ENCODE results near the gene KCND3. TPM values are rescaled to one million over a fixed set of nuclear protein-coding genes. Genes with fewer than 3 reads are reported as not detected.

Gene KCND3
- total and polyA plus RNA-seq, 2 experiments from 2014 or later: 0.10 to 0.18 TPM

DNA sequence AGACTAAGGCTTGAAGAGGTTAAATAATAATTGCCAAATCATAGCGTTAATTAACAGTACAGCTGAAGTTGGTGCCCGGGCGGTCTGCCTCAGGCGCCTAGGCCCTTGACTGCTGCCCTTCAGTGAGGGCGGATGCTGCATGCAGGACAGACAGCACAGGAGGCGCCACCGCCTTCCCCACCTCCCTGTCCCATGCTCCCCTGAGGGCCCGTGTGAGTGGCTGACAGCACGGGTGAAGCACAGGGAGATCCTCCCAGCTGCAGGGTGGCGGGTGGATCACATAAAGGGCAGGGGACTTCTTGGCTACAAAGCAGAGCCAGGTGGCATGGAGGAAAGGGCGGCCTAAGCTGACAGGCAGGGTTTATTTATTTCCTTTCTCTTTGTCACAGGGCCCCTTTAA is 184.7 kb downstream of the KCND3 start:
- no peak overlapping the region for H3K4me3 ChIP-seq
- 0 out of 2 replicates have a peak, but pooled peaks cover 7% of the 10 kb centered on the region for H3K9me2 ChIP-seq (ENCODE audit: insufficient read depth)
- no peaks in the 10 kb centered on the region for H3K27me3 ChIP-seq (ENCODE audit: insufficient read depth)
- H3K79me2 ChIP-seq (replicated peaks; ENCODE audit: insufficient read depth): no peaks in the 10 kb centered on the region
- TF ChIP-seq STAT1 (IDR thresholded peaks at IDR 0.05; ENCODE audit: unreplicated experiment) (no peak), EZH2phosphoT487 (IDR thresholded peaks at IDR 0.05; ENCODE audit: unreplicated experiment) (no peak)
- TF ChIP-seq, protein P1, sequence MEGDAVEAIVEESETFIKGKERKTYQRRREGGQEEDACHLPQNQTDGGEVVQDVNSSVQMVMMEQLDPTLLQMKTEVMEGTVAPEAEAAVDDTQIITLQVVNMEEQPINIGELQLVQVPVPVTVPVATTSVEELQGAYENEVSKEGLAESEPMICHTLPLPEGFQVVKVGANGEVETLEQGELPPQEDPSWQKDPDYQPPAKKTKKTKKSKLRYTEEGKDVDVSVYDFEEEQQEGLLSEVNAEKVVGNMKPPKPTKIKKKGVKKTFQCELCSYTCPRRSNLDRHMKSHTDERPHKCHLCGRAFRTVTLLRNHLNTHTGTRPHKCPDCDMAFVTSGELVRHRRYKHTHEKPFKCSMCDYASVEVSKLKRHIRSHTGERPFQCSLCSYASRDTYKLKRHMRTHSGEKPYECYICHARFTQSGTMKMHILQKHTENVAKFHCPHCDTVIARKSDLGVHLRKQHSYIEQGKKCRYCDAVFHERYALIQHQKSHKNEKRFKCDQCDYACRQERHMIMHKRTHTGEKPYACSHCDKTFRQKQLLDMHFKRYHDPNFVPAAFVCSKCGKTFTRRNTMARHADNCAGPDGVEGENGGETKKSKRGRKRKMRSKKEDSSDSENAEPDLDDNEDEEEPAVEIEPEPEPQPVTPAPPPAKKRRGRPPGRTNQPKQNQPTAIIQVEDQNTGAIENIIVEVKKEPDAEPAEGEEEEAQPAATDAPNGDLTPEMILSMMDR (conservative IDR thresholded peaks at IDR 0.05; ENCODE audit: low read depth in 2 of 2): peak in 1 of 2 experiments; percentile 19; a peak in 2 of 4 replicates
- TF ChIP-seq, protein P2, sequence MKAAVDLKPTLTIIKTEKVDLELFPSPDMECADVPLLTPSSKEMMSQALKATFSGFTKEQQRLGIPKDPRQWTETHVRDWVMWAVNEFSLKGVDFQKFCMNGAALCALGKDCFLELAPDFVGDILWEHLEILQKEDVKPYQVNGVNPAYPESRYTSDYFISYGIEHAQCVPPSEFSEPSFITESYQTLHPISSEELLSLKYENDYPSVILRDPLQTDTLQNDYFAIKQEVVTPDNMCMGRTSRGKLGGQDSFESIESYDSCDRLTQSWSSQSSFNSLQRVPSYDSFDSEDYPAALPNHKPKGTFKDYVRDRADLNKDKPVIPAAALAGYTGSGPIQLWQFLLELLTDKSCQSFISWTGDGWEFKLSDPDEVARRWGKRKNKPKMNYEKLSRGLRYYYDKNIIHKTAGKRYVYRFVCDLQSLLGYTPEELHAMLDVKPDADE (IDR thresholded peaks at IDR 0.05): no peak
- no peaks in the 10 kb centered on the region for H3K4me1 ChIP-seq (ENCODE audit: insufficient read depth)
- Mint-ChIP-seq H3K4me3 (no peak overlapping the region), H3K4me1 (no peaks in the 10 kb centered on the region), H3K36me3 (ENCODE audit: low read depth) (no peaks in the 10 kb centered on the region), H3K27me3 (ENCODE audit: insufficient read depth, low read depth, poor library complexity) (peaks cover 3% of the 10 kb centered on the region), H3K27ac (no peak overlapping the region), H3K9me3 (no peaks in the 10 kb centered on the region)
- H3K36me3 ChIP-seq (ENCODE audit: insufficient read depth): no peaks in the 10 kb centered on the region
- H2AFZ ChIP-seq: no peak overlapping the region
- no peaks in the 10 kb centered on the region for H3F3A ChIP-seq (replicated peaks; ENCODE audit: low read depth)
- H3K27ac ChIP-seq (ENCODE audit: low read depth): no peak overlapping the region
- ATAC-seq (peak; percentile 70), DNase-seq (ENCODE audit: low spot score) (peak; percentile 16)
- no peaks in the 10 kb centered on the region for H4K20me1 ChIP-seq (replicated peaks; ENCODE audit: insufficient read depth)
- H3K4me2 ChIP-seq: no peak overlapping the region

DNA sequence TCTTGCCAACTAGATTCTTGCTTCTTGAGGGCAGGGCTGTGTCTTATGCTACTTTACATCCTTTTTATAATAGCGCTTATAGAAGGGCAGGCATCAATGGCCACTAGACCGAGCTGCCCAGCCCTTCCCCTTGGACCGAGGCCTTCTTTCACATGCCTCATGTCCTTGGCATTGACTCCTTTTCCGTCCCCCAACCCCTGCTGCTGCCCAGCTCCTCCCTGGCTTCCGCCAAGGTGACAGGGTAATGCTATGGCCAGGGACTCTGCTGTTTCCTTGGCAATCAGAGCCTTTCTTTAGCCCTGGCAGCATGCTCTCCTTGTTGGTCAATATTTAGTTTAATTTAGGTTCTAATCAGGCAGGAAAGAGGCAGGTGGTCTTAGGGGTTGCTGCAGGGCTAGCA is 185.5 kb downstream of the KCND3 start:
- Mint-ChIP-seq H3K27ac (no peak overlapping the region; the same call in 1 of the 2 replicates), H3K4me1 (no peaks in the 10 kb centered on the region; the same call in 2 of the 3 replicates), H3K4me3 (no peak overlapping the region), H3K9me3 (no peaks in the 10 kb centered on the region; the same call in 2 of the 3 replicates), H3K36me3 (ENCODE audit: low read depth) (no peaks in the 10 kb centered on the region), H3K27me3 (ENCODE audit: insufficient read depth, low read depth, poor library complexity) (peaks cover 2% of the 10 kb centered on the region)
- H3K27me3 ChIP-seq (ENCODE audit: insufficient read depth): no peaks in the 10 kb centered on the region
- ATAC-seq (no peak), DNase-seq (ENCODE audit: low spot score) (no peak)
- no peaks in the 10 kb centered on the region for H3K4me1 ChIP-seq (ENCODE audit: insufficient read depth)
- H4K20me1 ChIP-seq (replicated peaks; ENCODE audit: insufficient read depth): no peaks in the 10 kb centered on the region
- no peaks in the 10 kb centered on the region for H3F3A ChIP-seq (replicated peaks; ENCODE audit: low read depth)
- H3K79me2 ChIP-seq (replicated peaks; ENCODE audit: insufficient read depth): no peaks in the 10 kb centered on the region
- H3K27ac ChIP-seq (ENCODE audit: low read depth): no peak overlapping the region
- H3K9me2 ChIP-seq (ENCODE audit: insufficient read depth): 0 out of 2 replicates have a peak, but pooled peaks cover 7% of the 10 kb centered on the region
- no peak overlapping the region for H3K4me2 ChIP-seq
- H3K36me3 ChIP-seq (ENCODE audit: insufficient read depth): no peaks in the 10 kb centered on the region
- no peak overlapping the region for H3K4me3 ChIP-seq
- H2AFZ ChIP-seq: no peak overlapping the region
- TF ChIP-seq NANOG (IDR thresholded peaks at IDR 0.05; ENCODE audit: borderline replicate concordance): no peak
- TF ChIP-seq ZNF114 (CRISPR knock-in tag; IDR thresholded peaks at IDR 0.05): no peak
- no peak for TF ChIP-seq CREB1 (CRISPR knock-in tag; IDR thresholded peaks at IDR 0.05; ENCODE audit: low read depth)
- no peak for TF ChIP-seq STAT1 (IDR thresholded peaks at IDR 0.05; ENCODE audit: unreplicated experiment)
- no peak for TF ChIP-seq POLR2AphosphoS5 (IDR thresholded peaks at IDR 0.05; ENCODE audit: low read depth)
- TF ChIP-seq, protein P1 (conservative IDR thresholded peaks at IDR 0.05; ENCODE audit: low read depth in 2 of 2): no peak
- no peak for TF ChIP-seq JUNB (IDR thresholded peaks at IDR 0.05; ENCODE audit: unreplicated experiment)
- TF ChIP-seq, protein P3, sequence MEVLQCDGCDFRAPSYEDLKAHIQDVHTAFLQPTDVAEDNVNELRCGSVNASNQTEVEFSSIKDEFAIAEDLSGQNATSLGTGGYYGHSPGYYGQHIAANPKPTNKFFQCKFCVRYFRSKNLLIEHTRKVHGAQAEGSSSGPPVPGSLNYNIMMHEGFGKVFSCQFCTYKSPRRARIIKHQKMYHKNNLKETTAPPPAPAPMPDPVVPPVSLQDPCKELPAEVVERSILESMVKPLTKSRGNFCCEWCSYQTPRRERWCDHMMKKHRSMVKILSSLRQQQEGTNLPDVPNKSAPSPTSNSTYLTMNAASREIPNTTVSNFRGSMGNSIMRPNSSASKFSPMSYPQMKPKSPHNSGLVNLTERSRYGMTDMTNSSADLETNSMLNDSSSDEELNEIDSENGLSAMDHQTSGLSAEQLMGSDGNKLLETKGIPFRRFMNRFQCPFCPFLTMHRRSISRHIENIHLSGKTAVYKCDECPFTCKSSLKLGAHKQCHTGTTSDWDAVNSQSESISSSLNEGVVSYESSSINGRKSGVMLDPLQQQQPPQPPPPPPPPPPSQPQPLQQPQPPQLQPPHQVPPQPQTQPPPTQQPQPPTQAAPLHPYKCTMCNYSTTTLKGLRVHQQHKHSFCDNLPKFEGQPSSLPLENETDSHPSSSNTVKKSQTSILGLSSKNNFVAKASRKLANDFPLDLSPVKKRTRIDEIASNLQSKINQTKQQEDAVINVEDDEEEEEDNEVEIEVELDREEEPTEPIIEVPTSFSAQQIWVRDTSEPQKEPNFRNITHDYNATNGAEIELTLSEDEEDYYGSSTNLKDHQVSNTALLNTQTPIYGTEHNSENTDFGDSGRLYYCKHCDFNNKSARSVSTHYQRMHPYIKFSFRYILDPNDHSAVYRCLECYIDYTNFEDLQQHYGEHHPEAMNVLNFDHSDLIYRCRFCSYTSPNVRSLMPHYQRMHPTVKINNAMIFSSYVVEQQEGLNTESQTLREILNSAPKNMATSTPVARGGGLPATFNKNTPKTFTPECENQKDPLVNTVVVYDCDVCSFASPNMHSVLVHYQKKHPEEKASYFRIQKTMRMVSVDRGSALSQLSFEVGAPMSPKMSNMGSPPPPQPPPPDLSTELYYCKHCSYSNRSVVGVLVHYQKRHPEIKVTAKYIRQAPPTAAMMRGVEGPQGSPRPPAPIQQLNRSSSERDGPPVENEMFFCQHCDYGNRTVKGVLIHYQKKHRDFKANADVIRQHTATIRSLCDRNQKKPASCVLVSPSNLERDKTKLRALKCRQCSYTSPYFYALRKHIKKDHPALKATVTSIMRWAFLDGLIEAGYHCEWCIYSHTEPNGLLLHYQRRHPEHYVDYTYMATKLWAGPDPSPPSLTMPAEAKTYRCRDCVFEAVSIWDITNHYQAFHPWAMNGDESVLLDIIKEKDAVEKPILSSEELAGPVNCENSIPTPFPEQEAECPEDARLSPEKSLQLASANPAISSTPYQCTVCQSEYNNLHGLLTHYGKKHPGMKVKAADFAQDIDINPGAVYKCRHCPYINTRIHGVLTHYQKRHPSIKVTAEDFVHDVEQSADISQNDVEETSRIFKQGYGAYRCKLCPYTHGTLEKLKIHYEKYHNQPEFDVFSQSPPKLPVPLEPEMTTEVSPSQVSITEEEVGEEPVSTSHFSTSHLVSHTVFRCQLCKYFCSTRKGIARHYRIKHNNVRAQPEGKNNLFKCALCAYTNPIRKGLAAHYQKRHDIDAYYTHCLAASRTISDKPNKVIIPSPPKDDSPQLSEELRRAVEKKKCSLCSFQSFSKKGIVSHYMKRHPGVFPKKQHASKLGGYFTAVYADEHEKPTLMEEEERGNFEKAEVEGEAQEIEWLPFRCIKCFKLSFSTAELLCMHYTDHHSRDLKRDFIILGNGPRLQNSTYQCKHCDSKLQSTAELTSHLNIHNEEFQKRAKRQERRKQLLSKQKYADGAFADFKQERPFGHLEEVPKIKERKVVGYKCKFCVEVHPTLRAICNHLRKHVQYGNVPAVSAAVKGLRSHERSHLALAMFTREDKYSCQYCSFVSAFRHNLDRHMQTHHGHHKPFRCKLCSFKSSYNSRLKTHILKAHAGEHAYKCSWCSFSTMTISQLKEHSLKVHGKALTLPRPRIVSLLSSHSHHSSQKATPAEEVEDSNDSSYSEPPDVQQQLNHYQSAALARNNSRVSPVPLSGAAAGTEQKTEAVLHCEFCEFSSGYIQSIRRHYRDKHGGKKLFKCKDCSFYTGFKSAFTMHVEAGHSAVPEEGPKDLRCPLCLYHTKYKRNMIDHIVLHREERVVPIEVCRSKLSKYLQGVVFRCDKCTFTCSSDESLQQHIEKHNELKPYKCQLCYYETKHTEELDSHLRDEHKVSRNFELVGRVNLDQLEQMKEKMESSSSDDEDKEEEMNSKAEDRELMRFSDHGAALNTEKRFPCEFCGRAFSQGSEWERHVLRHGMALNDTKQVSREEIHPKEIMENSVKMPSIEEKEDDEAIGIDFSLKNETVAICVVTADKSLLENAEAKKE (CRISPR knock-in tag; IDR thresholded peaks at IDR 0.05): no peak
- no peak for TF ChIP-seq EZH2phosphoT487 (IDR thresholded peaks at IDR 0.05; ENCODE audit: unreplicated experiment)
